ENCODE measurements around the gene TAF11.
"Not testable (repeated sequence)": the region's sequence is repeated elsewhere in the genome, so short reads cannot be mapped to it uniquely, and the experiment has no call there.

Gene TAF11

GRCh38 chr6:34860776-34861175 lies 27.1 kb downstream of the TAF11 start:
- DNase-seq = no peak

- DNase-seq = no peak
Measured at GRCh38 chr6:34859951-34860350, 27.9 kb downstream of the TAF11 start.

DNA sequence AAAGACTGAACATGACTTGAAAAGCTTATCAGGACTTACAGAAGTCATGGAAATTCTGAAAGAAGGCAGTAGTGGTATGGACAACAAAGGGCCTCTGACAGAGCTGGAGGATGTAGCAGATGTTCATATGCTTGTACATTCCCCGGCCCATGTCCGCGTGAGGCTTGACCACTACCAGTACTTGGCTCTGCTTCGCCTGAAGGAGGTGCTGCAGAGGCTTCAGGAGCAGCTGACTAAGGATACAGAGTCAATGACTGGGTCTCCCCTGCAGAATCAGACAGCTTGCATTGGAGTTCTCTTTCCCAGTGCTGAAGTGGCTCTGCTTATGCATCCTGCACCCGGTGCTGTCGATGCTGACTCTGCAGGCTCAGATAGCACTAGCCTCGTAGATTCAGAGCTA lies 29.2 kb downstream of the TAF11 start:
- DNase-seq = no peak

GRCh38 chr6:34855463-34855862 lies 32.4 kb downstream of the TAF11 start:
- no peak for DNase-seq

- no peak for DNase-seq
Measured at GRCh38 chr6:34852406-34853085, 35.3 kb downstream of the TAF11 start.

DNA sequence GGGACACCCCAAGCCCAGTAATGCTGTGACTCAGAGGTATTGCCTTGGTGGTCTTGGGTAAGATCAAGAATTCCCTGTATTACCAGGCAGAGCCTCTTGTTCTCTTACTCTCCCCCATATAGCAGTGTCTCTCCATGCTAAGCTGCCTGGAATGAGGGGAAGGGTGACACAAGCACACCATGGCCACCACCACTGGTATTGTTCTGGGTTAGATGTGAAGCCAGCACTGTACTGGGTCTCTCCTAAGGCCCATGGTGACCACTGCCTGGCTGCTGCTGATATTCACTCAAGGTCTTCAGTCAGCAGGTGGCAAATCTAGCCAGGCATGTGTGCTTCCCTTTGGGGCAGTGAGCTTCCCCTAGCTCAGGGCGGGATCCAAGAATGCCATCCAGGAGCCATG lies 36.5 kb downstream of the TAF11 start:
- DNase-seq = no peak

DNA sequence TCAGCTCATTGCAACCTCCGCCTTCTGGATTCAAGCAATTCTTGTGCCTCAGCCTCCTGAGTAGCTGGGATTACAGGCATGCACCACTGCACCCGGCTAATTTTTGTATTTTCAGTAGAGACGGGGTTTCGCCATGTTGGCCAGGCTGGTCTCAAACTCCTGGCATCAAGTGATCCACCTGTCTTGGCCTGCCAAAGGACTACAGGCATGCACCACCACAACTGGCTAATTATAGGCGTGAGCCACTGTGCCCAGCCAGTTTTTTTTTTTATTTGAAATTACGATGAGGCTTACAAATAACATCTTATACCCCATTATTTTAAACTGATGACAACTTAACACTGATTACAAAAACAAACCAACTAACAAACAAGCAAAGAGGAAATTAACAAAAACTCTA lies 38.8 kb downstream of the TAF11 start:
- not testable (repeated sequence) for DNase-seq

GRCh38 chr6:34839666-34840352 lies 48.0 kb downstream of the TAF11 start:
- no peak for DNase-seq

DNA sequence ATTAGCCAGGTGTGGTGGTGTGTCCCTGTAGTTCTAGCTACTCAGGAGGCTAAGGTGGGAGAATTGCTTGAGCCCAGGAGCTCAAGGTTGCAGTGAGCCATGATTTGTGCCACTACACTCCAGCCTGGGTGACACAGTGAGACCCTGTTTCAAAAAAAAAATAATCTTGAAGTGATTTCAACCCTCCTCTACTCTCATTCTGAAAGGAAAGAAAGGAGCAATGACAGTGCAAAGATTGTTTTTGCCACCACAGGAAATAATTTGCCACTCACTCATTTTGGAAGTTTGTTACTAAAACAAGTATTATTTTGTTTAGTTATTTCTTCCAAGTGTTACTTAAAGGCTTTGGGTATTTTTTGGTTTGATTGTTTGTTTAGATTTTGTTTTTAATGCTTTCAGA lies 50.3 kb downstream of the TAF11 start:
- DNase-seq = no peak

DNA sequence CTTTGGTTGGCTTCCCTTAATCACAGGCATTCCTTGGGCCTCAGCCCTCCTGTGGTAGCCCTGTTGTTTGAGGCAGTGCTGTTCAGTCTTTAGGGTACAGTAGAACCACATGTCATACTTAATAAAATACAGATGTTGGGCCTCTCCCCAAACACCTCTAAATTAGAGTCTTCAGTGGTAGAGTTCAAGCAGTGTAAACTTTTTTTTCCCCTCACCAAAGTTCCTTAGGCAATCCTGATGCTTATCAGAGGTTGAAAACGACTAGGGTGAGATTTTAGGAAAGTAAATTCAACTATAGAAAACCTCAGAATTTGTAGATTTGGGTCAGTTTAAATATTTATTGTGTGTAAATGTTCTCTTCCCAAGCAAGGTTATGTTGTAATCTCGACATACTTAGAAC lies 51.4 kb downstream of the TAF11 start:
- no peak for DNase-seq

DNA sequence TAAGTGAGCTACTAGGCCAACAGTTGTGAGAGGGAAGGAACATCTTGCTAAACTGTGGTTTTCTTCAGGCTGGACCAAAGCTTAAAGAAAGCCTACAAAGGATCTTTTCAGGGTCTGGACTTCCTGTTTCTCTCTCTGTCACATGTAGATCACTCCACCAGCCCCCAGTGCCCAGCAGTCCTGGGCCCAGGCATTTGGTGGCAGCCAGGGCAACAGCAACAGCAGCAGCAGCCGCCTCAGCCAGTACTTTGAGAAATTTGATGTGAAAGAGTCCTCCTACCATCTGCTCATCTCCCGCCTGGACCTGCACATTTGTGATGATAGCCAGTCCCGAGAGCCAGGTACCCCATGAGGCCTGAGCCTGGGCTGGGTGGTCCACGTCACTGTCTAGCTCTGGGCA lies 51.8 kb downstream of the TAF11 start:
- no peak for DNase-seq

GRCh38 chr6:34834789-34835518 lies 52.9 kb downstream of the TAF11 start:
- no peak for DNase-seq

DNA sequence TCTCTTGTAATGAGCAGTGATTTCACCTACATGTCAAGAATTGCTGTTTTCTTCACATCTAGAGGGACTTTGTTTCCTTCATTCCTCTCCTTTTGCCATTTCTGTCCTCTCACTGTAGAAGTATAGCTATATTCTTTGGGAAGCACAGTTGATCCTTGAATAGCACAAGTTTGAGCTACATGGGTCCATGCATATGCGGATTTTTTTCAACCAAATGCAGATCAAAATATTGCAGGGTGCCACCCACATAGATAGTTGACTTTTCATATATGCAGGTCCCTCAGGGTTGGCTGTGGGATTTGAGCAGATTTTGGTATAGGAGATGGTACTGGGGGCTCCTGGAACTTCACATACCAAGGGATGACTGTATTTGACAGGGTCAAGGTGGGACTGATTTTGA lies 54.9 kb downstream of the TAF11 start:
- DNase-seq = no peak

- no peak for DNase-seq
Measured at GRCh38 chr6:34829137-34829536, 58.7 kb downstream of the TAF11 start.

Data from NCI-H774 (cell line).